HUES6 (cell line): ENCODE results near the gene PPL.

ENCODE experiments used
- H3K27ac ChIP-seq: 2 replicates; pipeline ENCODE4 v1.7.0; 2013; ENCODE audit warnings: low read depth, mild to moderate bottlenecking, low read length, inconsistent platforms
- H3K27me3 ChIP-seq: 2 replicates; pipeline ENCODE4 v1.6.1; 2013; ENCODE audit warnings: low read length; ENCODE audit not compliant: control insufficient read depth, insufficient read depth
- H3K36me3 ChIP-seq: 2 replicates; pipeline ENCODE4 v1.6.1; 2013; ENCODE audit warnings: low read length; ENCODE audit not compliant: control insufficient read depth, insufficient read depth
- H3K4me1 ChIP-seq: 2 replicates; pipeline ENCODE4 v1.6.1; 2013; ENCODE audit warnings: low read length; ENCODE audit not compliant: control insufficient read depth, insufficient read depth
- H3K4me3 ChIP-seq: 2 replicates; pipeline ENCODE4 v1.5.1; 2013; ENCODE audit warnings: low read depth, low read length
- H3K9ac ChIP-seq: one replicate; pipeline ENCODE4 v1.6.1; 2013; ENCODE audit warnings: mild to moderate bottlenecking, low read length
- H3K9me3 ChIP-seq: 2 replicates; pipeline ENCODE4 v1.6.1; 2013; ENCODE audit warnings: low read depth, low read length; ENCODE audit not compliant: control insufficient read depth, insufficient read depth

Gene PPL

GRCh38 chr16:4859900-4860255, 77.1 kb downstream of the PPL start:
- Histone ChIP-seq H3K4me3 (no peak overlapping the region), H3K27ac (no peak overlapping the region), H3K9ac (no peak overlapping the region), H3K4me1 (no peaks in the 10 kb centered on the region), H3K27me3 (no peaks in the 10 kb centered on the region), H3K36me3 (peaks cover 89% of the 10 kb centered on the region), H3K9me3 (no peaks in the 10 kb centered on the region)

DNA sequence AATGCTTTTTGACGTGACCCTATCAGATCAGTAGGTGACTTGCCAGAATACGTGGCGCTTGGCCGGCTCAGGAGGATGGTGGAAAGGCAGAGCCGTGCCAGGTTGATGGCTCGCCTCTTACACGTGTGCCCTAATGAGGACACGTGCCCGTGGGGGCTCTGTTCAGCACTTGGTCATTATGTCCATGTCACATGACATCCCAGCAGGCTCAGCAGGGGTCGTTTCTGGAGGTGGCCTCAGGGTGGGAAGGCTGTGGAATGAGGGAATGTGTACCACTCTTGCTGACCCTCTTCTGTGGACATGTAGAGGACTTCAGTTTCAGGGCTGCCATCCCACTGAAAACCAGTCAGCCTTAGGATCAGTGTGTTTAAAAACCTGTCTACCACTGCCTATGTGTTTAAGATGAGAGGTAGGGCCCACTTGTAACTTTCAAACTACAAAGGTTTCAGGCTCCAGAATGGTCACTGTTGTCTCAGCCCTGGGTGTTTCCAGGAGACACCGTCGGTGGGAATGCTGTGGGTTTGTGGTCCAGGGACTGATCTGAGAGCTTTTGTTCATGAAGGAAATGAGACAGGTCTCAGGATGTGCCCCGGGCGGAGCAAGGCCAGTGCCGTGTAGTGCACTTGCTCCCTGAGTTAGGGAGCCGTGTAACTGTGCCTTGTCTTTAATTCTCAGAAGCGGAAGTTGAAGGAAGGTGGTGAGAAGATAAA, 77.6 kb downstream of the PPL start:
- Histone ChIP-seq H3K9ac (no peak overlapping the region), H3K27ac (no peak overlapping the region), H3K4me3 (no peak overlapping the region), H3K27me3 (no peaks in the 10 kb centered on the region), H3K4me1 (no peaks in the 10 kb centered on the region), H3K36me3 (peaks cover 92% of the 10 kb centered on the region), H3K9me3 (no peaks in the 10 kb centered on the region)

DNA sequence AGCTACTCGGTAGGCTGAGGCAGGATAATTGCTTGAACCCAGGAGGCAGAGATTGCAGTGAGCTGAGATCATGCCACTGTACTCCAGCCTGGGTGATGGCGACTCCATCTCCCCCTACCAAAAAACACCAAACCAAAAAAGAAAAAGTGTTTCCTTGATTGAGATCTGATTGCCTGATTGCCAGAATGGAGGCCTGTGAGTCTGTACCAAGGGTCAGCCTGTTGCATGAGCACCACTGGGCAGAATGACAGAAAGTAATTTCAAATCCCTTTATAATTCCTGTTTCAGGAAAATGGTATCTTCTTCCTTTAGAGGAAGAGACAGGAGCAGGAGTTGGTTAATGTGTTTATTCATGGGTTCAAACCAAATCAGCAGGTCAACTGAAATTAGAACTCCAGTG, 81.1 kb downstream of the PPL start:
- no peaks in the 10 kb centered on the region for H3K27me3 ChIP-seq
- H3K27ac ChIP-seq: no peak overlapping the region
- peaks cover 77% of the 10 kb centered on the region for H3K36me3 ChIP-seq
- no peak overlapping the region for H3K4me3 ChIP-seq
- no peak overlapping the region for H3K9ac ChIP-seq
- no peaks in the 10 kb centered on the region for H3K4me1 ChIP-seq
- no peaks in the 10 kb centered on the region for H3K9me3 ChIP-seq

DNA sequence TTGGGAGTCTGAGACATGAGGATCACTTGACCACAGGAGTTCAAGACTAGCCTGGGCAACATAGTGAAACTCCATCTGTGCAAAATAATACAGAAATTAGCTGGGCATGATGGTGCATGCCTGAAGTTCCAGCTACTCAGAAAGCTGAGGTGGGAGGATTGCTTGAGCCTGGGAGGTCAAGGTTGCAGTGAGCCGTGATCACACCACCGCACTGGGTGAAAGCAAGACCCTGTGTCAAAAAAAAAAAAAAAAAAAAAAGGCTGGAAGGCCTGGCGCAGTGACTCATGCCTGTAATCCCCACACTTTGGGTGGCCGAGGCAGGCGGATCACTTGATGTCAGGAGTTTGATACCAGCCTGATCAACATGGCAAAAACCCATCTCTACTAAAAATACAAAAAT, 81.6 kb downstream of the PPL start:
- Histone ChIP-seq H3K4me1 (no peaks in the 10 kb centered on the region), H3K9me3 (no peaks in the 10 kb centered on the region), H3K27me3 (no peaks in the 10 kb centered on the region), H3K9ac (no peak overlapping the region), H3K27ac (no peak overlapping the region), H3K36me3 (peaks cover 73% of the 10 kb centered on the region), H3K4me3 (no peak overlapping the region)

GRCh38 chr16:4852221-4852872, 84.6 kb downstream of the PPL start:
- Histone ChIP-seq H3K9ac (no peak overlapping the region), H3K4me1 (no peaks in the 10 kb centered on the region; the same call in 1 of the 2 replicates), H3K27ac (no peak overlapping the region), H3K9me3 (no peaks in the 10 kb centered on the region), H3K36me3 (peaks cover 43% of the 10 kb centered on the region), H3K4me3 (no peak overlapping the region), H3K27me3 (no peaks in the 10 kb centered on the region)

DNA sequence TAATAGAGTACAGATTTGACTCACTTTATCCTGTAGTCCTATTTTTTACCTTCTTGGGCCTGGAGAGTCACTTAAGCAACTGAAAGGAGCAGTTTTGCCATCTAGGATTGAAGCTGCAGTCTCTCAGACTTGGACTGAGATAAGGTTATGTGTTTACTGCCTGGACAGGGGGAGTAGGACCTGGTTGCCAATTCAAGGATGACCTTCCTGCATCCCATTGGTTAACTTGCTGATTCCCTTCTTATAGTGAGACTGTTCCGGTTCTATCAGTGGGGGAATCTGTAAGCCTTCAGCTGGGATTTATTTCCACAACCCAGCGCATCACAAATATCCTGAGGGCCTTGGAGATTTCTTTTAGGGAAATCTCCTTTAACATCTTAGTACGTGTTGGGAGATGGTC, 86.7 kb downstream of the PPL start:
- Histone ChIP-seq H3K36me3 (peaks cover 29% of the 10 kb centered on the region), H3K27ac (no peak overlapping the region), H3K4me3 (0 out of 2 replicates have a peak overlapping the region, but pooled peaks have one; percentile 23), H3K9ac (no peak overlapping the region), H3K9me3 (no peaks in the 10 kb centered on the region), H3K27me3 (no peaks in the 10 kb centered on the region), H3K4me1 (peaks cover 4% of the 10 kb centered on the region; the same call in 1 of the 2 replicates)

DNA sequence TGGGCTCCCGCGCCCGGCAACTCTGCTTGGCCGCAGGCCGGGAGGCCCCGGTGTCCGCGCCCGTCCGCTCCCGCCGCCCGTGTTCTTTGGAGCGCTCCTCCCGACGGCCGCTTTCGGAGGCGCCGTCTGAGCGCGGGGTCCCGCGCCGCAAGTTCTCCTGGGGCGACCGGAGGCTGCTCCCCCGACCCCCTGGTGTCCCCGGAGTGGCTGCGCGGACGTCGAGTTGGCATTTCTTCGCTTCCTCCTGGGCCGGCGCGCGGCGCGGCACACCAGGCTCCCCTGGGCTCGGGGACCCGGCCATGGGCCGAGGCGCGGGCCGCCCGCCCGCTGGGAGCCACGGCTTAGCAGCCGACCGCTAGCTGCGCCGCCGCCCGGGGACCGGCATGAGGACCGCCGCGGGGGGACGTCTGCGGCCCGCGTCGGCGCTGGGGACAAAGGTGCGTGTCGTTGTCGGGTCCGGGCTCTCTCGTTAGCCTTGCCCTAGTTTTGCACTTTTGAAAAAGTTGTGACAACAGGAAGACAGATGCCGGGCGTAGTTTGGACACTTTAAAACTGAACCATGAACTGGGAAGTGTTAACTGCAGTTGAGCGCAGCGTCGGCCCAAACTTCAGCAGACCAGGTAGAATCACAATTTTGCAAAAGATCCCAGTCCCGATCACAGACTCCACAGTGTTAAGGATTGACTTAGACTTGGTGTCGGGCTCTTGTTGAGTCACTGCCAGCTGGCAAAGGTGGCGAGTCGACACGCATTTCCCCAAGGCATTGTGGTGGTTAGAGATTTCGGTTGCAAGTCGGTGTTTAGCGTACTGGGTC, 89.0 kb downstream of the PPL start:
- H3K9me3 ChIP-seq: no peaks in the 10 kb centered on the region
- no peaks in the 10 kb centered on the region for H3K27me3 ChIP-seq
- peak overlapping the region; percentile 72 for H3K4me3 ChIP-seq
- peak overlapping the region; percentile 98; the same call in 1 of the 2 replicates for H3K27ac ChIP-seq
- H3K9ac ChIP-seq: peak overlapping the region; percentile 98
- peaks cover 4% of the 10 kb centered on the region; the same call in 1 of the 2 replicates for H3K4me1 ChIP-seq
- peaks cover 27% of the 10 kb centered on the region for H3K36me3 ChIP-seq

DNA sequence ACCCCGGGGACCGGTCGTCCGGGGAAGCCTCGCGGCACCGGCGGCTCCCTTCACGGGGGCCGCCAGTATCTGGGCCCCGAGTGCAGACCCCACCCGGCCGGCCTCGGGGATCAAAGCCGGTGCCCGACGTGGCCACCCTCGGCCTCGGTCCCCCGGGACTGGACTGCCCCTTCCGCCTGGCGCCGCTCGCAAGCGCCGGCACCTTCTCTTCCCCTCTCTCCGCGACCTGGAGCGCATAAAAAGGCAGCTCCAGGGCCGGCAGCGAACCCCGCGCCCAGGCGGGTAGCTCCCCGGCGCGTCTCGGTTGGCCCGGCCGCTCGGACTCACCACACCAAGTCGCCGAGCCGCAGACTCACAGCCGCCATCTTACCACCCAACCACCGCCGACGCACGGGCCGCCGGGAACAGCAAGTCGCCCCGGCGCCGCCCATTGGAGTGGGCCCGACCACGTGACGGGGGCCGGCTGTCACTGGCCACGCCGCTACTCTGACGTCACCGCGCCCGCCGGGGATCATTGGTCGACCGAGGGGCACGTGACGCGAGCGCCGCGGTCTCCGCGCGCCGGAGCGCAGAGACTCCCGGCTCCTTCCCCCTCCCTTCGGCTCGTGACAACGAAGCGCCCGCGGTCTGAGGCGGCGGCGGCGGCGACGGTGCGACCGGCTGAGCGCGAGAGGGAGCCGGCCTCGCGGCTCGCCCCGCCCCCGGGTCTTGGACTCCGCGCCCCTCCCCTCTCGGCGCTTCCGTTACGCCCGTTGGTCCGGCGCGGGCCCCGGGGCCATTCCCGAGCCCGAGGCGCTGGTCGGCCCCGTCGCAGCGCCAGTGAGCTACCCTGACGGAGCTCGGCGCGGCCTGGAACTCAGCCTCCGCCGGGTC, 89.8 kb downstream of the PPL start, which contains the start of the genes GLYR1 and UBN1:
Gene GLYR1 (minus strand): TSS at position 388 of the 873 bp plus-strand sequence. CDS start 23 bp downstream, at position 365.
Gene UBN1 (plus strand): TSS at position 581 of the 873 bp plus-strand sequence. CDS start 5,437 bp downstream, outside the sequence.
- H3K4me1 ChIP-seq: peaks cover 4% of the 10 kb centered on the region; the same call in 1 of the 2 replicates
- no peaks in the 10 kb centered on the region for H3K9me3 ChIP-seq
- H3K36me3 ChIP-seq: peaks cover 31% of the 10 kb centered on the region
- no peaks in the 10 kb centered on the region for H3K27me3 ChIP-seq
- H3K27ac ChIP-seq: peak within 1 kb of the TSS; percentile 98
- H3K9ac ChIP-seq: peak within 1 kb of the TSS; percentile 98
- peak within 1 kb of the TSS; percentile 72 for H3K4me3 ChIP-seq

GRCh38 chr16:4846503-4846900, 90.4 kb downstream of the PPL start:
- Histone ChIP-seq H3K4me3 (peak overlapping the region; percentile 72), H3K36me3 (peaks cover 35% of the 10 kb centered on the region), H3K27me3 (no peaks in the 10 kb centered on the region), H3K9ac (peak overlapping the region; percentile 98), H3K27ac (peak overlapping the region; percentile 98), H3K9me3 (no peaks in the 10 kb centered on the region), H3K4me1 (peaks cover 4% of the 10 kb centered on the region; the same call in 1 of the 2 replicates)

- peaks cover 87% of the 10 kb centered on the region for H3K36me3 ChIP-seq
- no peaks in the 10 kb centered on the region for H3K9me3 ChIP-seq
- H3K9ac ChIP-seq: no peak overlapping the region
- no peak overlapping the region for H3K27ac ChIP-seq
- 0 out of 2 replicates have a peak, but pooled peaks cover under 1% of the 10 kb centered on the region for H3K4me1 ChIP-seq
- H3K4me3 ChIP-seq: no peak overlapping the region
- H3K27me3 ChIP-seq: no peaks in the 10 kb centered on the region
Observed at GRCh38 chr16:4840984-4841383, 96.0 kb downstream of the PPL start.
